Measurements from ENCODE around the gene ADAMTSL3.

DNA sequence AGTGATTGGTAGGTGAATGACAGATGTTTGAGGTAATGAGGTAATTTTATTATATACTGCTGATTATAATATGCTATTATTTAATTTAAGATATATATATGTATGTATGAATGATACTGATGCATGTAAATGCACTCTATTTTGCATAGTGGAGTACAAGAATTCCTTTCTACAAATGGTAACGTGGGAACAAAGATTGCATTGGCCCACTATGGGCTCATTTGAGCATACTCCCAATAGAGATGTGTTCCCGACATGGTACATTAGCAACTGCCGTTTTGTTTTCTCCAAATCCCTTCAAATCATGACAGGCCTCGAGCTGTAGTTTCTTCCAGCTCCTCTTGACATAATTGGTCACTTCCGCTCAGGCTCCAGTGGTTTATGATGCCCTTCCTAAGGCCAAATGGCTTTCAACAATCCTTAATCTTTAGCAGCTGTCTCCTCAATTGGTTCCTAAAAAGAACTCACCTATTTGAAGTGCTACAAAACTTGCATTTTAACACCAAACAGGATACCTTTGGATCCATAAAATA lies 266.1 kb downstream of the ADAMTSL3 start:
- TF ChIP-seq, protein P1, sequence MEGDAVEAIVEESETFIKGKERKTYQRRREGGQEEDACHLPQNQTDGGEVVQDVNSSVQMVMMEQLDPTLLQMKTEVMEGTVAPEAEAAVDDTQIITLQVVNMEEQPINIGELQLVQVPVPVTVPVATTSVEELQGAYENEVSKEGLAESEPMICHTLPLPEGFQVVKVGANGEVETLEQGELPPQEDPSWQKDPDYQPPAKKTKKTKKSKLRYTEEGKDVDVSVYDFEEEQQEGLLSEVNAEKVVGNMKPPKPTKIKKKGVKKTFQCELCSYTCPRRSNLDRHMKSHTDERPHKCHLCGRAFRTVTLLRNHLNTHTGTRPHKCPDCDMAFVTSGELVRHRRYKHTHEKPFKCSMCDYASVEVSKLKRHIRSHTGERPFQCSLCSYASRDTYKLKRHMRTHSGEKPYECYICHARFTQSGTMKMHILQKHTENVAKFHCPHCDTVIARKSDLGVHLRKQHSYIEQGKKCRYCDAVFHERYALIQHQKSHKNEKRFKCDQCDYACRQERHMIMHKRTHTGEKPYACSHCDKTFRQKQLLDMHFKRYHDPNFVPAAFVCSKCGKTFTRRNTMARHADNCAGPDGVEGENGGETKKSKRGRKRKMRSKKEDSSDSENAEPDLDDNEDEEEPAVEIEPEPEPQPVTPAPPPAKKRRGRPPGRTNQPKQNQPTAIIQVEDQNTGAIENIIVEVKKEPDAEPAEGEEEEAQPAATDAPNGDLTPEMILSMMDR (conservative IDR thresholded peaks at IDR 0.05 in 1 of 2, IDR thresholded peaks at IDR 0.05 in 1 of 2; ENCODE audit: low read depth in 1 of 2, low read length in 2 of 2): no peak
- no peak for TF ChIP-seq EZH2 (IDR thresholded peaks at IDR 0.05; ENCODE audit: low read length, missing control alignments)
